T-helper 2 cell (primary cell): ENCODE data around the gene FOXP1.
"Not testable (repeated sequence)": the region's sequence is repeated elsewhere in the genome, so short reads cannot be mapped to it uniquely, and the experiment has no call there.

Experiments
- DNase-seq, 5 experiments: peaks; one replicate each; pipeline versions ENCODE4 v3.0.0 to v3.0.0-alpha.2; 2012 to 2022

Gene FOXP1

GRCh38 chr3:71324224-71324623, 259.3 kb downstream of the FOXP1 start:
- not testable (repeated sequence) for DNase-seq

GRCh38 chr3:71323558-71323957, 260.0 kb downstream of the FOXP1 start:
- DNase-seq: no peak

GRCh38 chr3:71322154-71322553, 261.4 kb downstream of the FOXP1 start:
- DNase-seq: no peak

GRCh38 chr3:71319771-71320170, 263.8 kb downstream of the FOXP1 start:
- no peak for DNase-seq

GRCh38 chr3:71318458-71318827, 265.1 kb downstream of the FOXP1 start:
- no peak for DNase-seq

- DNase-seq: no peak
Measured at GRCh38 chr3:71317749-71318457, 265.6 kb downstream of the FOXP1 start.

- DNase-seq: no peak
Measured at GRCh38 chr3:71317140-71317539, 266.4 kb downstream of the FOXP1 start.

- DNase-seq: no peak
Measured at GRCh38 chr3:71316066-71316777, 267.3 kb downstream of the FOXP1 start.

- DNase-seq: no peak
Measured at GRCh38 chr3:71315431-71315830, 268.1 kb downstream of the FOXP1 start.

GRCh38 chr3:71313844-71314243, 269.7 kb downstream of the FOXP1 start:
- DNase-seq: no peak

GRCh38 chr3:71312461-71312860, 271.1 kb downstream of the FOXP1 start:
- DNase-seq: no peak

GRCh38 chr3:71311661-71312046, 271.9 kb downstream of the FOXP1 start:
- no peak for DNase-seq

GRCh38 chr3:71310980-71311660, 272.4 kb downstream of the FOXP1 start:
- no peak for DNase-seq

GRCh38 chr3:71310359-71310979, 273.1 kb downstream of the FOXP1 start:
- no peak for DNase-seq

GRCh38 chr3:71309886-71310285, 273.6 kb downstream of the FOXP1 start:
- DNase-seq: no peak

GRCh38 chr3:71309342-71309741, 274.2 kb downstream of the FOXP1 start:
- DNase-seq: peak in 2 of 5 experiments; percentile 31 to 82

GRCh38 chr3:71308836-71309235, 274.7 kb downstream of the FOXP1 start:
- peak in 1 of 5 experiments; percentile 70 for DNase-seq

GRCh38 chr3:71307991-71308697, 275.4 kb downstream of the FOXP1 start:
- no peak for DNase-seq

- no peak for DNase-seq
Measured at GRCh38 chr3:71305231-71306206, 278.0 kb downstream of the FOXP1 start.

- no peak for DNase-seq
Measured at GRCh38 chr3:71304684-71305083, 278.8 kb downstream of the FOXP1 start.

GRCh38 chr3:71304247-71304646, 279.3 kb downstream of the FOXP1 start:
- DNase-seq: no peak
